Lung (tissue), 16 donors: Measurements from ENCODE around the gene ECM1. TPM values are rescaled to one million over a fixed set of nuclear protein-coding genes. Genes with fewer than 3 reads are reported as not detected.
A peak's percentile ranks its signal among the peaks of the same experiment; 100 is the strongest.

Experiments
- ATAC-seq: fragments of 200-7000 bp; cut with Tn5 transposase; one replicate; pipeline ENCODE4 v1.9.1; 2020; ENCODE audit warnings: moderate number of reproducible peaks; ENCODE audit not compliant: insufficient read depth, low FRiP score
- DNase-seq, 3 donors: peaks; one replicate each; pipeline ENCODE4 v3.0.0-alpha.2; 2013 to 2017
- H3K27ac ChIP-seq, 2 donors: one replicate each; pipeline ENCODE4 v1.5.1; 2013; ENCODE audit warnings: mild to moderate bottlenecking in 2 of 2, moderate library complexity in 2 of 2, control low read depth in 1 of 2, inconsistent platforms in 1 of 2, low read depth in 1 of 2, low read length in 1 of 2
- H3K27me3 ChIP-seq, 3 donors: one replicate each; pipeline ENCODE4 v1.5.1; 2013; ENCODE audit warnings: low read length in 2 of 3; ENCODE audit not compliant: control insufficient read depth in 3 of 3, insufficient read depth in 3 of 3
- H3K36me3 ChIP-seq, 4 donors: one replicate each; pipeline ENCODE4 v1.5.1; 2013; ENCODE audit warnings: low read length in 4 of 4, mild to moderate bottlenecking in 1 of 4, moderate library complexity in 1 of 4; ENCODE audit not compliant: control insufficient read depth in 4 of 4, insufficient read depth in 4 of 4
- H3K4me1 ChIP-seq, 5 donors: one replicate each; pipeline ENCODE4 v1.5.1; 2013; ENCODE audit warnings: low read length in 5 of 5, mild to moderate bottlenecking in 2 of 5, moderate library complexity in 1 of 5; ENCODE audit not compliant: control insufficient read depth in 5 of 5, insufficient read depth in 5 of 5
- H3K4me3 ChIP-seq: one replicate; pipeline ENCODE4 v1.5.1; 2013; ENCODE audit warnings: mild to moderate bottlenecking, control low read depth, moderate library complexity
- H3K9ac ChIP-seq, 2 donors: one replicate each; pipeline ENCODE4 v1.5.1; 2013; ENCODE audit warnings: low read length in 2 of 2, control low read depth in 1 of 2; ENCODE audit not compliant: insufficient read depth in 1 of 2
- H3K9me3 ChIP-seq, 4 donors: one replicate each; pipeline ENCODE4 v1.5.1; 2013; ENCODE audit warnings: low read length in 3 of 4, mild to moderate bottlenecking in 1 of 4, moderate library complexity in 1 of 4; ENCODE audit not compliant: control insufficient read depth in 4 of 4, insufficient read depth in 3 of 4
- CTCF ChIP-seq: IDR thresholded peaks from 2 replicates; pipeline ENCODE4 v1.5.1; 2012; ENCODE audit warnings: mild to moderate bottlenecking; ENCODE audit errors: control extremely low read depth, extremely low read depth
- WGBS, 2 donors: extraction: QIAGEN DNeasy Blood & Tissue Kit; methylation state at CpG; one replicate each; pipeline ENCODE4 v1.1.7; 2013; 5-methylcytosine and 5-hydroxymethylcytosine counted together
- long read RNA-seq, 5 donors: transcript quantifications; one replicate each; lab custom pipeline, GENCODE V29; 2026
- polyA plus RNA-seq, 2 donors: library from polyadenylated mRNA; stranded (reverse); fragments of 200-250 nt; gene quantifications; one replicate each; pipeline ENCODE4 v1.2.1, GENCODE V29; 2013
- total RNA-seq, 2 donors: library from RNA; depleted of rRNA in 1 of 2; stranded (reverse); fragments of >200 nt in 1 of 2; gene quantifications; one replicate each; pipeline ENCODE4 v1.2.1, GENCODE V29; 2014 to 2021
- donor health status: control.
- donor health status: control.
- donor health status: Bipolar disorder and iron deficiency.
- donor health status: healthy.
- donor health status: DM: yes; HTN: yes; CAD: no.

The ECM1 gene
- total RNA-seq = 10 to 100 TPM in 1 of 2 donors, 1 to 10 TPM in 1; 1.2 to 20.0 TPM
- polyA plus RNA-seq = 10 to 100 TPM in 1 of 2 donors, 1 to 10 TPM in 1; 9.0 to 12.3 TPM
- long read RNA-seq, donor 1 = 0 reads
- long read RNA-seq, donor 2 = 0 reads
- long read RNA-seq, donor 3, partial matches to known transcripts = 0 of 1 reads
- long read RNA-seq, donor 3, other reads (novel, unspliced or antisense) = 0 of 1 reads
- long read RNA-seq, donor 4 = 0 reads
- long read RNA-seq, donor 5 = 0 reads

GRCh38 chr1:150507912-150508864, at the start of gene ECM1:
ECM1 (plus strand) TSS chr1:150508109; CDS start chr1:150508210, 101 bp downstream.
- peak in 1 of 3 donors; percentile 32 for DNase-seq

GRCh38 chr1:150464422-150464826, 43.5 kb upstream of the ECM1 start:
- H3K27ac ChIP-seq = no peak overlapping the region
- no peak overlapping the region for H3K4me3 ChIP-seq
- no peaks in the 10 kb centered on the region for H3K27me3 ChIP-seq
- no peak overlapping the region for H3K9ac ChIP-seq
- peak; percentile 81 for TF ChIP-seq CTCF
- H3K36me3 ChIP-seq = peaks cover 4 to 28% (median 17%) of the 10 kb centered on the region in 4 donors
- H3K4me1 ChIP-seq = no peaks in the 10 kb centered on the region
- H3K9me3 ChIP-seq = no peaks in the 10 kb centered on the region
- WGBS, 2 donors = 36 to 45% methylated on average over 4 of the region's 4 CpGs
- DNase-seq = peak; percentile 48 to 58 (median 58)
- no peak for ATAC-seq

More at GRCh38 chr1:150507912-150508864, at the start of gene ECM1:
- peak; percentile 71 for ATAC-seq
- H3K27ac ChIP-seq = peak within 1 kb of the TSS; percentile 62 to 82
- H3K9ac ChIP-seq = no peak within 1 kb of the TSS
- 64 to 65% methylated on average over 7 of the region's 7 CpGs for WGBS, 2 donors
- no peak for TF ChIP-seq CTCF
- no peaks in the 10 kb centered on the region for H3K27me3 ChIP-seq
- peaks cover 0 to 15% (median 0%) of the 10 kb centered on the region in 5 donors for H3K4me1 ChIP-seq
- no peak within 1 kb of the TSS for H3K4me3 ChIP-seq
- peaks cover 9 to 25% (median 10%) of the 10 kb centered on the region in 4 donors for H3K36me3 ChIP-seq
- no peaks in the 10 kb centered on the region for H3K9me3 ChIP-seq

- H3K27me3 ChIP-seq = no peaks in the 10 kb centered on the region
- no peaks in the 10 kb centered on the region for H3K4me1 ChIP-seq
- no peak overlapping the region for H3K9ac ChIP-seq
- no peak overlapping the region for H3K4me3 ChIP-seq
- no peak for TF ChIP-seq CTCF
- no peaks in the 10 kb centered on the region for H3K9me3 ChIP-seq
- H3K27ac ChIP-seq = no peak overlapping the region
- H3K36me3 ChIP-seq = peaks cover 19 to 34% (median 22%) of the 10 kb centered on the region in 4 donors
- ATAC-seq (no peak), DNase-seq (no peak)
Measured at GRCh38 chr1:150466964-150467363, 40.9 kb upstream of the ECM1 start.
